Caco-2 (cell line): ENCODE results near the gene NFATC4. TPM values are rescaled to one million over a fixed set of nuclear protein-coding genes. Genes with fewer than 3 reads are reported as not detected.

Experiments
- BruUV-seq: library from RNA; stranded (reverse); fragments of 400-500 nt; replicated peaks from 2 replicates; lab custom pipeline; 2021; lab: Mats Ljungman, UMichigan
- CTCF ChIA-PET: fragments of 300-600 bp; sonication (Branson Sonifier 250); formaldehyde crosslinking; loops from one replicate; lab custom pipeline; 2022; ENCODE audit warnings: antibody characterized with exemption; lab: Charles Lee
- POLR2A ChIA-PET: fragments of 300-600 bp; sonication (Branson Sonifier 250); formaldehyde crosslinking; loops from one replicate; lab custom pipeline; 2022; ENCODE audit warnings: antibody characterized with exemption; lab: Charles Lee
- DNase-seq, 2 experiments: peaks; one replicate each; pipeline versions ENCODE4 v3.0.0 to v3.0.0-alpha.2; 2020 to 2022
- H3K27me3 ChIP-seq: replicated peaks from 2 replicates; pipeline ENCODE4 v1.6.0; 2011; ENCODE audit warnings: low read length; ENCODE audit not compliant: control insufficient read depth, insufficient read depth
- H3K36me3 ChIP-seq: 2 replicates; pipeline ENCODE4 v1.5.1; 2011; ENCODE audit warnings: low read length; ENCODE audit not compliant: control insufficient read depth, insufficient read depth
- H3K4me1 ChIP-seq: fragments of 250-450 bp; sonication (Bioruptor Pico); 2 replicates; pipeline ENCODE4 v1.5.1; 2020; ENCODE audit warnings: mild to moderate bottlenecking
- H3K4me3 ChIP-seq: 2 replicates; pipeline ENCODE4 v1.5.1; 2011; ENCODE audit warnings: low read depth, mild to moderate bottlenecking, control low read depth, low read length
- H3K9me3 ChIP-seq: fragments of 250-450 bp; sonication (Bioruptor Pico); 2 replicates; pipeline ENCODE4 v1.5.1; 2020; ENCODE audit warnings: mild to moderate bottlenecking, moderate library complexity
- H3K27ac Mint-ChIP-seq: one replicate; pipeline ENCODE4 v1.8.0; 2022; ENCODE audit warnings: mixed read lengths; ENCODE audit not compliant: unreplicated experiment
- H3K27me3 Mint-ChIP-seq: one replicate; pipeline ENCODE4 v1.8.0; 2022; ENCODE audit warnings: mixed read lengths; ENCODE audit not compliant: insufficient read depth, unreplicated experiment
- H3K36me3 Mint-ChIP-seq: one replicate; pipeline ENCODE4 v1.8.0; 2022; ENCODE audit warnings: mild to moderate bottlenecking, mixed read lengths; ENCODE audit not compliant: insufficient read depth, unreplicated experiment
- H3K4me1 Mint-ChIP-seq: one replicate; pipeline ENCODE4 v1.8.0; 2022; ENCODE audit warnings: low read depth, mixed read lengths; ENCODE audit not compliant: unreplicated experiment
- H3K4me3 Mint-ChIP-seq: one replicate; pipeline ENCODE4 v1.8.0; 2022; ENCODE audit warnings: mild to moderate bottlenecking, moderate library complexity, mixed read lengths; ENCODE audit not compliant: unreplicated experiment
- H3K9me3 Mint-ChIP-seq: one replicate; pipeline ENCODE4 v1.8.0; 2022; ENCODE audit warnings: mixed read lengths; ENCODE audit not compliant: unreplicated experiment
- CTCF ChIP-seq, 2 experiments: fragments of 200-600 bp in 1 of 2; IDR thresholded peaks; 1 replicate in 1 of 2; 2 replicates in 1 of 2; pipeline versions ENCODE4 v1.5.1 to v1.8.0; 2011 to 2022; ENCODE audit warnings: antibody characterized with exemption in 1 of 2, control low read depth in 1 of 2, inconsistent platforms in 1 of 2, low read depth in 1 of 2, low read length in 1 of 2, mild to moderate bottlenecking in 1 of 2, moderate library complexity in 1 of 2; ENCODE audit not compliant: insufficient read depth in 1 of 2, severe bottlenecking in 1 of 2, unreplicated experiment in 1 of 2
- intact Hi-C: fragments of 100-400 bp; cut with micrococcal nuclease; formaldehyde crosslinking; loops from one replicate; pipeline ENCODE4 v1.10.0; 2022; ENCODE audit not compliant: unreplicated experiment
- total RNA-seq: library from RNA; stranded (reverse); gene quantifications from 2 replicates; pipeline ENCODE4 v1.2.3, GENCODE V29; 2022

Gene NFATC4
- total RNA-seq, 1 experiment from 2014 or later: 0.88 TPM

GRCh38 chr14:24392325-24393091, 24.5 kb downstream of the NFATC4 start:
- H3K27me3 Mint-ChIP-seq: no peaks in the 10 kb centered on the region
- CTCF ChIA-PET: no interaction called here
- no peaks in the 10 kb centered on the region for H3K36me3 Mint-ChIP-seq
- Histone ChIP-seq H3K4me1 (peaks cover 5% of the 10 kb centered on the region), H3K27me3 (no peaks in the 10 kb centered on the region), H3K9me3 (no peaks in the 10 kb centered on the region), H3K4me3 (no peak overlapping the region), H3K36me3 (no peaks in the 10 kb centered on the region)
- no peak overlapping the region for H3K4me3 Mint-ChIP-seq
- intact Hi-C loops: loop anchor here (2.0 kb wide), 1 partner anchor 26 kb away; no protein-coding TSS in a partner anchor
- POLR2A ChIA-PET: no interaction called here
- peaks cover 21% of the 10 kb centered on the region for H3K4me1 Mint-ChIP-seq
- H3K9me3 Mint-ChIP-seq: no peaks in the 10 kb centered on the region
- no peak for TF ChIP-seq CTCF (IDR thresholded peaks at IDR 0.05; ENCODE audit: insufficient read depth in 1 of 2, low read depth in 1 of 2, low read length in 1 of 2, severe bottlenecking in 1 of 2, unreplicated experiment in 1 of 2)
- peak in 1 of 2 experiments; percentile 37 for DNase-seq
- H3K27ac Mint-ChIP-seq: no peak overlapping the region
- BruUV-seq: no TSS peak

- POLR2A ChIA-PET: no interaction called here
Measured at GRCh38 chr14:24394275-24394674, 26.3 kb downstream of the NFATC4 start.

More at GRCh38 chr14:24394275-24394674, 26.3 kb downstream of the NFATC4 start:
- no TSS peak for BruUV-seq
- Mint-ChIP-seq H3K27ac (no peak overlapping the region), H3K9me3 (no peaks in the 10 kb centered on the region), H3K4me1 (peaks cover 22% of the 10 kb centered on the region), H3K36me3 (no peaks in the 10 kb centered on the region), H3K4me3 (no peak overlapping the region), H3K27me3 (no peaks in the 10 kb centered on the region)
- DNase-seq: no peak
- CTCF ChIA-PET: interaction anchor here (1.0 kb wide), 1 partner anchor 37 kb away, joined by 4 read pairs; no protein-coding TSS in a partner anchor
- no peak for TF ChIP-seq CTCF (IDR thresholded peaks at IDR 0.05; ENCODE audit: insufficient read depth in 1 of 2, low read depth in 1 of 2, low read length in 1 of 2, severe bottlenecking in 1 of 2, unreplicated experiment in 1 of 2)
- H3K36me3 ChIP-seq: no peaks in the 10 kb centered on the region
- H3K4me3 ChIP-seq: no peak overlapping the region
- no peaks in the 10 kb centered on the region for H3K9me3 ChIP-seq
- no peaks in the 10 kb centered on the region for H3K27me3 ChIP-seq
- intact Hi-C loops: loop anchor here (1.0 kb wide), 1 partner anchor 37 kb away; no protein-coding TSS in a partner anchor
- H3K4me1 ChIP-seq: peaks cover 5% of the 10 kb centered on the region
